ENCODE results near the gene SF3B2.
"Not testable (repeated sequence)": the region's sequence is repeated elsewhere in the genome, so short reads cannot be mapped to it uniquely, and the experiment has no call there.

GRCh38 chr11:66023186-66023440, 29.1 kb upstream of the SF3B2 start:
- not testable (repeated sequence) for TF ChIP-seq POLR2A (IDR thresholded peaks at IDR 0.05; ENCODE audit: low read length); GATA1 (IDR thresholded peaks at IDR 0.05; ENCODE audit: low read depth, low read length)
